Activated gamma-delta T cell treated with anti-CD3 and anti-CD28 coated beads, Interleukin-2, amount 50 U/mL, for 16 hours (primary cell): Measurements from ENCODE around the gene GAS6.
"Not testable (repeated sequence)": the region's sequence is repeated elsewhere in the genome, so short reads cannot be mapped to it uniquely, and the experiment has no call there.

ENCODE experiments used
- DNase-seq: peaks from one replicate; pipeline ENCODE4 v3.0.0-alpha.2; 2020; ENCODE audit warnings: low read depth

GAS6 gene

GRCh38 chr13:113806104-113806471, 57.8 kb downstream of the GAS6 start:
- DNase-seq, result no peak

- no peak for DNase-seq
Observed at GRCh38 chr13:113805431-113806103, 58.3 kb downstream of the GAS6 start.

- no peak for DNase-seq
Observed at GRCh38 chr13:113804703-113805430, 59.0 kb downstream of the GAS6 start.

- no peak for DNase-seq
Observed at GRCh38 chr13:113804017-113804702, 59.7 kb downstream of the GAS6 start.

GRCh38 chr13:113803409-113804016, 60.4 kb downstream of the GAS6 start:
- DNase-seq, result no peak

- no peak for DNase-seq
Observed at GRCh38 chr13:113802761-113803160, 61.1 kb downstream of the GAS6 start.

- DNase-seq, result no peak
Observed at GRCh38 chr13:113802090-113802531, 61.8 kb downstream of the GAS6 start.

- DNase-seq, result no peak
Observed at GRCh38 chr13:113801289-113801961, 62.5 kb downstream of the GAS6 start.

- DNase-seq, result no peak
Observed at GRCh38 chr13:113800576-113800926, 63.3 kb downstream of the GAS6 start.

- no peak for DNase-seq
Observed at GRCh38 chr13:113798200-113798811, 65.6 kb downstream of the GAS6 start.

- DNase-seq, result no peak
Observed at GRCh38 chr13:113796964-113797676, 66.8 kb downstream of the GAS6 start.

- DNase-seq, result no peak
Observed at GRCh38 chr13:113796211-113796963, 67.5 kb downstream of the GAS6 start.

- not testable (repeated sequence) for DNase-seq
Observed at GRCh38 chr13:113795362-113795761, 68.5 kb downstream of the GAS6 start.

GRCh38 chr13:113794764-113795173, 69.1 kb downstream of the GAS6 start:
- DNase-seq, result no peak

- DNase-seq, result no peak
Observed at GRCh38 chr13:113794086-113794485, 69.8 kb downstream of the GAS6 start.

- no peak for DNase-seq
Observed at GRCh38 chr13:113793718-113794085, 70.2 kb downstream of the GAS6 start.

- no peak for DNase-seq
Observed at GRCh38 chr13:113792886-113793717, 70.8 kb downstream of the GAS6 start.

GRCh38 chr13:113792236-113792770, 71.6 kb downstream of the GAS6 start:
- no peak for DNase-seq

- no peak for DNase-seq
Observed at GRCh38 chr13:113791761-113792160, 72.1 kb downstream of the GAS6 start.
